ENCODE results near the gene GGCX.
"Not testable (repeated sequence)": the region's sequence is repeated elsewhere in the genome, so short reads cannot be mapped to it uniquely, and the experiment has no call there.

Gene GGCX

GRCh38 chr2:85564144-85564563 lies 2.9 kb upstream of the GGCX start:
- no peak for DNase-seq
- Mint-ChIP-seq H3K9me3 (no peaks in the 10 kb centered on the region), H3K36me3 (ENCODE audit: low read depth) (no peaks in the 10 kb centered on the region), H3K27me3 (ENCODE audit: low read depth, poor library complexity) (peaks cover 7% of the 10 kb centered on the region), H3K4me3 (no peak overlapping the region), H3K4me1 (peaks cover 25% of the 10 kb centered on the region), H3K27ac (no peak overlapping the region)
- no peak for TF ChIP-seq CTCF (IDR thresholded peaks at IDR 0.05)

GRCh38 chr2:85560812-85561279 lies 447 bp downstream of the GGCX start:
- no peak for DNase-seq
- Mint-ChIP-seq H3K36me3 (ENCODE audit: low read depth) (peaks cover 10% of the 10 kb centered on the region), H3K9me3 (no peaks in the 10 kb centered on the region), H3K27me3 (ENCODE audit: low read depth, poor library complexity) (peaks cover 3% of the 10 kb centered on the region), H3K4me1 (peaks cover 25% of the 10 kb centered on the region), H3K4me3 (peak overlapping the region; percentile 100), H3K27ac (peak overlapping the region; percentile 78)
- TF ChIP-seq CTCF (IDR thresholded peaks at IDR 0.05): no peak

- not testable (repeated sequence) for H3K9me3 Mint-ChIP-seq; DNase-seq; H3K27me3 Mint-ChIP-seq (ENCODE audit: low read depth, poor library complexity)
- Mint-ChIP-seq H3K4me3 (peak overlapping the region; percentile 100), H3K36me3 (ENCODE audit: low read depth) (peaks cover 11% of the 10 kb centered on the region), H3K4me1 (peaks cover 25% of the 10 kb centered on the region), H3K27ac (peak overlapping the region; percentile 78)
Measured at GRCh38 chr2:85560403-85560726, 928 bp downstream of the GGCX start.

GRCh38 chr2:85558160-85558559 lies 3.1 kb downstream of the GGCX start:
- Mint-ChIP-seq H3K36me3 (ENCODE audit: low read depth) (peaks cover 25% of the 10 kb centered on the region), H3K27ac (no peak overlapping the region), H3K27me3 (ENCODE audit: low read depth, poor library complexity) (no peaks in the 10 kb centered on the region), H3K4me1 (peaks cover 25% of the 10 kb centered on the region), H3K4me3 (no peak overlapping the region), H3K9me3 (no peaks in the 10 kb centered on the region)
- no peak for DNase-seq
- TF ChIP-seq CTCF (IDR thresholded peaks at IDR 0.05): no peak

- H3K9me3 Mint-ChIP-seq: no peaks in the 10 kb centered on the region
- no peak for TF ChIP-seq CTCF (IDR thresholded peaks at IDR 0.05)
- H3K4me1 Mint-ChIP-seq: peaks cover 25% of the 10 kb centered on the region
- no peak for DNase-seq
- H3K4me3 Mint-ChIP-seq: no peak overlapping the region
- H3K36me3 Mint-ChIP-seq (ENCODE audit: low read depth): peaks cover 25% of the 10 kb centered on the region
- no peaks in the 10 kb centered on the region for H3K27me3 Mint-ChIP-seq (ENCODE audit: low read depth, poor library complexity)
- H3K27ac Mint-ChIP-seq: no peak overlapping the region
Measured at GRCh38 chr2:85557130-85557529, 4.2 kb downstream of the GGCX start.

- TF ChIP-seq CTCF (IDR thresholded peaks at IDR 0.05): no peak
- Mint-ChIP-seq H3K27me3 (ENCODE audit: low read depth, poor library complexity) (no peaks in the 10 kb centered on the region), H3K4me3 (no peak overlapping the region), H3K4me1 (peaks cover 11% of the 10 kb centered on the region), H3K36me3 (ENCODE audit: low read depth) (peaks cover 38% of the 10 kb centered on the region), H3K9me3 (no peaks in the 10 kb centered on the region), H3K27ac (peak overlapping the region; percentile 29)
- no peak for DNase-seq
Measured at GRCh38 chr2:85554980-85555612, 6.2 kb downstream of the GGCX start.
